GM23338 (cell line): ENCODE data around the gene LEMD1. TPM values are rescaled to one million over a fixed set of nuclear protein-coding genes. Genes with fewer than 3 reads are reported as not detected.

Experiments
- ATAC-seq: fragments of 200-7000 bp; cut with Tn5 transposase; 3 replicates; pipeline ENCODE4 v1.9.1; 2020
- DNase-seq: peaks from one replicate; pipeline ENCODE4 v3.0.0-alpha.2; 2015; ENCODE audit warnings: low spot score
- H2AFZ ChIP-seq: fragments of 200-600 bp; sonication (generic); 2 replicates; pipeline ENCODE4 v1.8.0; 2016; ENCODE audit warnings: antibody characterized with exemption, mild to moderate bottlenecking, moderate library complexity
- H3F3A ChIP-seq: fragments of 200-600 bp; sonication (generic); replicated peaks from 2 replicates; pipeline ENCODE4 v1.8.0; 2017; ENCODE audit warnings: antibody characterized with exemption, mixed run types, low read depth
- H3K27ac ChIP-seq: fragments of 200-600 bp; sonication (generic); 2 replicates; pipeline ENCODE4 v1.6.1; 2016; ENCODE audit warnings: low read depth
- H3K27me3 ChIP-seq: fragments of 200-600 bp; sonication (generic); 2 replicates; pipeline ENCODE4 v1.8.0; 2016; ENCODE audit warnings: mild to moderate bottlenecking, mixed run types, moderate library complexity; ENCODE audit not compliant: insufficient read depth
- H3K36me3 ChIP-seq: fragments of 200-600 bp; sonication (generic); 2 replicates; pipeline ENCODE4 v1.8.0; 2016; ENCODE audit warnings: mild to moderate bottlenecking; ENCODE audit not compliant: insufficient read depth
- H3K4me1 ChIP-seq: fragments of 200-600 bp; sonication (generic); 2 replicates; pipeline ENCODE4 v1.8.0; 2016; ENCODE audit warnings: mild to moderate bottlenecking, moderate library complexity; ENCODE audit not compliant: insufficient read depth
- H3K4me2 ChIP-seq: fragments of 200-600 bp; sonication (generic); 2 replicates; pipeline ENCODE4 v1.7.1; 2017; ENCODE audit warnings: mixed run types
- H3K4me3 ChIP-seq: fragments of 200-600 bp; sonication (generic); 2 replicates; pipeline ENCODE4 v1.6.1; 2016; ENCODE audit warnings: mixed run types
- H3K79me2 ChIP-seq: fragments of 200-600 bp; sonication (generic); replicated peaks from 2 replicates; pipeline ENCODE4 v1.8.0; 2017; ENCODE audit warnings: mild to moderate bottlenecking; ENCODE audit not compliant: insufficient read depth
- H3K9me2 ChIP-seq: fragments of 200-600 bp; sonication (generic); 2 replicates; pipeline ENCODE4 v1.8.0; 2017; ENCODE audit not compliant: insufficient read depth
- H4K20me1 ChIP-seq: fragments of 200-600 bp; sonication (generic); replicated peaks from 2 replicates; pipeline ENCODE4 v1.8.0; 2017; ENCODE audit warnings: mild to moderate bottlenecking; ENCODE audit not compliant: insufficient read depth
- H3K27ac Mint-ChIP-seq: 2 replicates; pipeline ENCODE4 v1.8.0; 2020; ENCODE audit warnings: inconsistent platforms, mild to moderate bottlenecking, moderate library complexity, mixed read lengths
- H3K27me3 Mint-ChIP-seq: 3 replicates; pipeline ENCODE4 v1.8.0; 2022; ENCODE audit warnings: low read depth, mild to moderate bottlenecking, moderate library complexity, mixed read lengths, inconsistent platforms; ENCODE audit not compliant: insufficient read depth, poor library complexity
- H3K36me3 Mint-ChIP-seq: 3 replicates; pipeline ENCODE4 v1.8.0; 2021; ENCODE audit warnings: low read depth, mild to moderate bottlenecking, inconsistent platforms, moderate library complexity, mixed read lengths
- H3K4me1 Mint-ChIP-seq: 3 replicates; pipeline ENCODE4 v1.8.0; 2020; ENCODE audit warnings: mild to moderate bottlenecking, inconsistent platforms, mixed read lengths
- H3K4me3 Mint-ChIP-seq: 3 replicates; pipeline ENCODE4 v1.8.0; 2021; ENCODE audit warnings: moderate library complexity, mild to moderate bottlenecking, inconsistent platforms, mixed read lengths
- H3K9me3 Mint-ChIP-seq: 3 replicates; pipeline ENCODE4 v1.8.0; 2020; ENCODE audit warnings: moderate library complexity, mild to moderate bottlenecking, inconsistent platforms, mixed read lengths
- CREB1 ChIP-seq: fragments of 250-450 bp; sonication (Bioruptor Pico); IDR thresholded peaks from 2 replicates; pipeline ENCODE4 v1.5.0; 2020; ENCODE audit warnings: low read depth, mild to moderate bottlenecking, moderate library complexity
- ETS1 ChIP-seq: IDR thresholded peaks from 2 replicates; pipeline ENCODE4 v1.6.1; 2016; ENCODE audit warnings: antibody characterized with exemption
- EZH2 ChIP-seq: fragments of 200-600 bp; sonication (generic); IDR thresholded peaks from one replicate; pipeline ENCODE4 v1.8.0; 2017; ENCODE audit warnings: antibody characterized with exemption, mild to moderate bottlenecking, low read depth; ENCODE audit not compliant: unreplicated experiment
- JUNB ChIP-seq: IDR thresholded peaks from one replicate; pipeline ENCODE4 v1.6.1; 2016; ENCODE audit warnings: antibody characterized with exemption; ENCODE audit not compliant: unreplicated experiment
- STAT1 ChIP-seq: IDR thresholded peaks from one replicate; pipeline ENCODE4 v1.6.1; 2016; ENCODE audit warnings: antibody characterized with exemption; ENCODE audit not compliant: unreplicated experiment
- polyA plus RNA-seq: library from polyadenylated mRNA; unstranded; fragments of >200 nt; fragmentation: Nextera tagmentation; extraction: Ambion mirVana; gene quantifications from 2 replicates; pipeline ENCODE4 v1.2.1, GENCODE V29; 2016
- total RNA-seq: library from RNA; depleted of rRNA; stranded (reverse); fragments of >200 nt; shearing (Covaris generic); gene quantifications from 2 replicates; pipeline ENCODE4 v1.2.3, GENCODE V29; 2014
- TF ChIP-seq, protein P1 (sequence below): IDR thresholded peaks from one replicate; pipeline ENCODE4 v1.6.1; 2018; ENCODE audit warnings: antibody characterized with exemption; ENCODE audit not compliant: unreplicated experiment
- TF ChIP-seq, protein P2 (sequence below), 2 experiments: fragments of 200-600 bp in 1 of 2; sonication (generic) in 1 of 2; conservative IDR thresholded peaks; 2 replicates each; pipeline versions ENCODE4 v1.5.1 to v1.6.1; 2016 to 2017; ENCODE audit warnings: antibody characterized with exemption in 2 of 2, low read depth in 2 of 2, mild to moderate bottlenecking in 2 of 2, moderate library complexity in 1 of 2

LEMD1 gene
- total and polyA plus RNA-seq, 2 experiments from 2014 or later, result 4.7 to 10.7 TPM

DNA sequence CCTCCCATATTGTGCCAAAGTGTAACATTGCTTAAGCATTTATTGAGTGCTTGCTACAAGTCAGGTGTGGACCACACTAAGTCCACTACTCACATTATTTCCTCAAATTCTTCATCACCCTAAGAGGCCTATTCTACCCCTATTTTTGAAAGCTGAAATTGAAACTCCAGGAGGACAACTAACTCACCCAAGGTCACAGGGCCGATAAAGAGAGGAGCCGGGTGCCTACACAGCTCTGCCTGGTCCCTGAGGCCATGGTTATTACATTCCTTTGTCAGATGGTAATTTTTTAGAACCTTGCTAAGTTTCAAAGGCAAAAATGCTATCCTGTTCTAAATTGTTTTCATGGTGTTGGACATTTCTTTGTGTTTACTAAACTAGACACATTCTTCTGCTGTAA is 41.0 kb downstream of the LEMD1 start:
- no peak overlapping the region for H3K4me3 Mint-ChIP-seq
- peaks cover 9% of the 10 kb centered on the region for H3K4me1 Mint-ChIP-seq
- H3K4me3 ChIP-seq, result no peak overlapping the region
- H3K27me3 ChIP-seq, result no peaks in the 10 kb centered on the region
- ATAC-seq (no peak), DNase-seq (no peak)
- no peaks in the 10 kb centered on the region for H3K79me2 ChIP-seq
- H3K9me3 Mint-ChIP-seq, result no peaks in the 10 kb centered on the region
- no peaks in the 10 kb centered on the region for H4K20me1 ChIP-seq
- no peaks in the 10 kb centered on the region for H3K36me3 ChIP-seq
- no peaks in the 10 kb centered on the region for H3K36me3 Mint-ChIP-seq
- no peak overlapping the region for H3K27ac ChIP-seq
- no peak overlapping the region for H3K4me2 ChIP-seq
- no peak for TF ChIP-seq ETS1
- TF ChIP-seq, protein P1, sequence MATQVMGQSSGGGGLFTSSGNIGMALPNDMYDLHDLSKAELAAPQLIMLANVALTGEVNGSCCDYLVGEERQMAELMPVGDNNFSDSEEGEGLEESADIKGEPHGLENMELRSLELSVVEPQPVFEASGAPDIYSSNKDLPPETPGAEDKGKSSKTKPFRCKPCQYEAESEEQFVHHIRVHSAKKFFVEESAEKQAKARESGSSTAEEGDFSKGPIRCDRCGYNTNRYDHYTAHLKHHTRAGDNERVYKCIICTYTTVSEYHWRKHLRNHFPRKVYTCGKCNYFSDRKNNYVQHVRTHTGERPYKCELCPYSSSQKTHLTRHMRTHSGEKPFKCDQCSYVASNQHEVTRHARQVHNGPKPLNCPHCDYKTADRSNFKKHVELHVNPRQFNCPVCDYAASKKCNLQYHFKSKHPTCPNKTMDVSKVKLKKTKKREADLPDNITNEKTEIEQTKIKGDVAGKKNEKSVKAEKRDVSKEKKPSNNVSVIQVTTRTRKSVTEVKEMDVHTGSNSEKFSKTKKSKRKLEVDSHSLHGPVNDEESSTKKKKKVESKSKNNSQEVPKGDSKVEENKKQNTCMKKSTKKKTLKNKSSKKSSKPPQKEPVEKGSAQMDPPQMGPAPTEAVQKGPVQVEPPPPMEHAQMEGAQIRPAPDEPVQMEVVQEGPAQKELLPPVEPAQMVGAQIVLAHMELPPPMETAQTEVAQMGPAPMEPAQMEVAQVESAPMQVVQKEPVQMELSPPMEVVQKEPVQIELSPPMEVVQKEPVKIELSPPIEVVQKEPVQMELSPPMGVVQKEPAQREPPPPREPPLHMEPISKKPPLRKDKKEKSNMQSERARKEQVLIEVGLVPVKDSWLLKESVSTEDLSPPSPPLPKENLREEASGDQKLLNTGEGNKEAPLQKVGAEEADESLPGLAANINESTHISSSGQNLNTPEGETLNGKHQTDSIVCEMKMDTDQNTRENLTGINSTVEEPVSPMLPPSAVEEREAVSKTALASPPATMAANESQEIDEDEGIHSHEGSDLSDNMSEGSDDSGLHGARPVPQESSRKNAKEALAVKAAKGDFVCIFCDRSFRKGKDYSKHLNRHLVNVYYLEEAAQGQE, result no peak
- peaks cover 17% of the 10 kb centered on the region for H3K4me1 ChIP-seq
- H3K9me2 ChIP-seq, result no peaks in the 10 kb centered on the region
- peaks cover 10% of the 10 kb centered on the region for H3K27me3 Mint-ChIP-seq
- H3F3A ChIP-seq, result no peaks in the 10 kb centered on the region
- no peak overlapping the region for H3K27ac Mint-ChIP-seq
- no peak overlapping the region for H2AFZ ChIP-seq

- no peak overlapping the region for H3K4me3 Mint-ChIP-seq
- Histone ChIP-seq H3K27ac (no peak overlapping the region), H3F3A (no peaks in the 10 kb centered on the region), H3K9me2 (no peaks in the 10 kb centered on the region), H3K79me2 (no peaks in the 10 kb centered on the region), H3K36me3 (no peaks in the 10 kb centered on the region), H3K4me3 (no peak overlapping the region), H3K4me1 (peaks cover 31% of the 10 kb centered on the region), H3K4me2 (no peak overlapping the region), H3K27me3 (no peaks in the 10 kb centered on the region), H2AFZ (0 out of 2 replicates have a peak overlapping the region, but pooled peaks have one; percentile 69), H4K20me1 (no peaks in the 10 kb centered on the region)
- H3K27me3 Mint-ChIP-seq, result peaks cover 10% of the 10 kb centered on the region
- ATAC-seq, result no peak
- H3K27ac Mint-ChIP-seq, result no peak overlapping the region
- H3K9me3 Mint-ChIP-seq, result no peaks in the 10 kb centered on the region
- peaks cover 20% of the 10 kb centered on the region for H3K4me1 Mint-ChIP-seq
- H3K36me3 Mint-ChIP-seq, result no peaks in the 10 kb centered on the region
- DNase-seq, result no peak
- TF ChIP-seq, protein P2, sequence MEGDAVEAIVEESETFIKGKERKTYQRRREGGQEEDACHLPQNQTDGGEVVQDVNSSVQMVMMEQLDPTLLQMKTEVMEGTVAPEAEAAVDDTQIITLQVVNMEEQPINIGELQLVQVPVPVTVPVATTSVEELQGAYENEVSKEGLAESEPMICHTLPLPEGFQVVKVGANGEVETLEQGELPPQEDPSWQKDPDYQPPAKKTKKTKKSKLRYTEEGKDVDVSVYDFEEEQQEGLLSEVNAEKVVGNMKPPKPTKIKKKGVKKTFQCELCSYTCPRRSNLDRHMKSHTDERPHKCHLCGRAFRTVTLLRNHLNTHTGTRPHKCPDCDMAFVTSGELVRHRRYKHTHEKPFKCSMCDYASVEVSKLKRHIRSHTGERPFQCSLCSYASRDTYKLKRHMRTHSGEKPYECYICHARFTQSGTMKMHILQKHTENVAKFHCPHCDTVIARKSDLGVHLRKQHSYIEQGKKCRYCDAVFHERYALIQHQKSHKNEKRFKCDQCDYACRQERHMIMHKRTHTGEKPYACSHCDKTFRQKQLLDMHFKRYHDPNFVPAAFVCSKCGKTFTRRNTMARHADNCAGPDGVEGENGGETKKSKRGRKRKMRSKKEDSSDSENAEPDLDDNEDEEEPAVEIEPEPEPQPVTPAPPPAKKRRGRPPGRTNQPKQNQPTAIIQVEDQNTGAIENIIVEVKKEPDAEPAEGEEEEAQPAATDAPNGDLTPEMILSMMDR (conservative IDR thresholded peaks at IDR 0.05; ENCODE audit: low read depth in 2 of 2), result no peak
- TF ChIP-seq JUNB, result no peak
- TF ChIP-seq STAT1, result no peak
- TF ChIP-seq CREB1, result no peak
- TF ChIP-seq, protein P1, result no peak
- TF ChIP-seq EZH2, result no peak
Measured at GRCh38 chr1:205379056-205379455, 42.8 kb downstream of the LEMD1 start.
